HEK293 (cell line): Measurements from ENCODE around the gene BTK.
A peak's percentile ranks its signal among the peaks of the same experiment; 100 is the strongest.

ENCODE experiments used
- CTCF ChIA-PET: fragments of 350-600 bp; formaldehyde crosslinking; extraction: SDS; loops from one replicate; lab custom pipeline; 2021; ENCODE audit warnings: antibody characterized with exemption; lab: Yijun Ruan, JAX
- POLR2A ChIA-PET: fragments of 300-600 bp; formaldehyde crosslinking; extraction: SDS; loops from one replicate; lab custom pipeline; 2020; ENCODE audit warnings: antibody characterized with exemption, inconsistent platforms; lab: Yijun Ruan, JAX
- H3K27ac ChIP-seq: fragments of 200-500 bp; sonication (Bioruptor generic); 2 replicates; pipeline ENCODE4 v1.5.1; 2014; ENCODE audit warnings: low read depth, low read length, control low read depth, inconsistent platforms; ENCODE audit errors: extremely low read depth
- H3K36me3 ChIP-seq, 2 experiments: fragments of 200-500 bp in 1 of 2; sonication (Bioruptor generic) in 1 of 2; 1 replicate in 1 of 2; 2 replicates in 1 of 2; pipeline ENCODE4 v1.5.1; 2014 to 2017; ENCODE audit warnings: inconsistent platforms in 2 of 2, low read length in 2 of 2; ENCODE audit not compliant: control insufficient read depth in 2 of 2, insufficient read depth in 1 of 2
- H3K4me1 ChIP-seq: fragments of 200-500 bp; sonication (Bioruptor generic); 2 replicates; pipeline ENCODE4 v1.5.1; 2014; ENCODE audit warnings: mild to moderate bottlenecking, low read length, inconsistent platforms; ENCODE audit not compliant: control insufficient read depth, insufficient read depth
- H3K4me3 ChIP-seq: 2 replicates; pipeline ENCODE4 v1.5.1; 2011; ENCODE audit warnings: low read depth, mild to moderate bottlenecking, control low read depth, low read length, moderate library complexity
- H3K9me3 ChIP-seq: fragments of 200-500 bp; sonication (Bioruptor generic); 2 replicates; pipeline ENCODE4 v1.5.1; 2014; ENCODE audit warnings: low read depth, low read length, inconsistent platforms; ENCODE audit not compliant: control insufficient read depth, insufficient read depth
- KLF9 ChIP-seq: fragments of 450-650 bp; formaldehyde crosslinking; IDR thresholded peaks from 2 replicates; pipeline ENCODE4 v1.5.1; 2016; ENCODE audit warnings: missing biosample characterization, missing genetic modification characterization, low read depth
- MEIS1 ChIP-seq: sonication (generic); formaldehyde crosslinking; IDR thresholded peaks from 2 replicates; pipeline ENCODE4 v1.8.1; 2022; ENCODE audit warnings: missing genetic modification reagents, mild to moderate bottlenecking, borderline replicate concordance
- PRDM1 ChIP-seq: fragments of 450-650 bp; formaldehyde crosslinking; IDR thresholded peaks from 2 replicates; pipeline ENCODE4; 2016; ENCODE audit warnings: missing biosample characterization, missing genetic modification characterization
- TCF7L2 ChIP-seq: IDR thresholded peaks from 2 replicates; pipeline ENCODE4 v1.6.1; 2011; ENCODE audit warnings: low read depth, mild to moderate bottlenecking, inconsistent platforms, low read length, moderate library complexity, borderline replicate concordance
- ZBTB1 ChIP-seq: fragments of 450-650 bp; formaldehyde crosslinking; IDR thresholded peaks from 2 replicates; pipeline ENCODE4 v1.5.1; 2016; ENCODE audit warnings: missing biosample characterization, missing genetic modification characterization
- ZBTB17 ChIP-seq: fragments of 450-650 bp; formaldehyde crosslinking; IDR thresholded peaks from 2 replicates; pipeline ENCODE4 v1.5.1; 2016; ENCODE audit warnings: missing biosample characterization, missing genetic modification characterization
- ZFHX2 ChIP-seq: fragments of 450-650 bp; formaldehyde crosslinking; conservative IDR thresholded peaks from 2 replicates; pipeline ENCODE4 v1.5.1; 2016; ENCODE audit warnings: missing biosample characterization, missing genetic modification characterization
- ZIC2 ChIP-seq: fragments of 450-650 bp; formaldehyde crosslinking; IDR thresholded peaks from 2 replicates; pipeline ENCODE4 v1.5.1; 2016; ENCODE audit warnings: missing biosample characterization, missing genetic modification characterization
- ZNF18 ChIP-seq: fragments of 450-650 bp; formaldehyde crosslinking; IDR thresholded peaks from 2 replicates; pipeline ENCODE4 v1.5.1; 2016; ENCODE audit warnings: missing biosample characterization, missing genetic modification characterization
- ZNF211 ChIP-seq: fragments of 450-650 bp; formaldehyde crosslinking; IDR thresholded peaks from 2 replicates; pipeline ENCODE4 v1.5.1; 2016; ENCODE audit warnings: low read depth, missing biosample characterization, missing genetic modification characterization
- ZNF391 ChIP-seq: fragments of 450-650 bp; formaldehyde crosslinking; IDR thresholded peaks from 2 replicates; pipeline ENCODE4 v1.5.1; 2016; ENCODE audit warnings: low read depth, missing biosample characterization, missing genetic modification characterization, borderline replicate concordance
- ZNF510 ChIP-seq: fragments of 450-650 bp; formaldehyde crosslinking; IDR thresholded peaks from 2 replicates; pipeline ENCODE4 v1.5.1; 2018; ENCODE audit warnings: mild to moderate bottlenecking, missing genetic modification characterization, missing biosample characterization; ENCODE audit not compliant: insufficient replicate concordance
- ZNF555 ChIP-seq: fragments of 450-650 bp; formaldehyde crosslinking; conservative IDR thresholded peaks from 2 replicates; pipeline ENCODE4 v1.5.1; 2017; ENCODE audit warnings: missing biosample characterization, mild to moderate bottlenecking, missing genetic modification characterization, inconsistent platforms
- ZNF561 ChIP-seq: fragments of 450-650 bp; IDR thresholded peaks from 2 replicates; pipeline ENCODE4 v1.5.1; 2018; ENCODE audit warnings: missing biosample characterization, missing genetic modification characterization, borderline replicate concordance
- ZNF623 ChIP-seq: fragments of 450-650 bp; formaldehyde crosslinking; IDR thresholded peaks from 2 replicates; pipeline ENCODE4 v1.5.1; 2016; ENCODE audit warnings: missing biosample characterization, missing genetic modification characterization
- ZNF670 ChIP-seq: fragments of 450-650 bp; formaldehyde crosslinking; IDR thresholded peaks from 2 replicates; pipeline ENCODE4 v1.5.1; 2016; ENCODE audit warnings: missing biosample characterization, missing genetic modification characterization, low read depth
- ZNF707 ChIP-seq: fragments of 450-650 bp; formaldehyde crosslinking; IDR thresholded peaks from 2 replicates; pipeline ENCODE4 v1.5.1; 2016; ENCODE audit warnings: missing biosample characterization, missing genetic modification characterization
- ZNF76 ChIP-seq: fragments of 450-650 bp; formaldehyde crosslinking; IDR thresholded peaks from 2 replicates; pipeline ENCODE4; 2016; ENCODE audit warnings: low read depth, missing biosample characterization, missing genetic modification characterization, borderline replicate concordance
- ZNF837 ChIP-seq: fragments of 450-650 bp; formaldehyde crosslinking; IDR thresholded peaks from 2 replicates; pipeline ENCODE4 v1.5.1; 2016; ENCODE audit warnings: missing biosample characterization, missing genetic modification characterization
- ZNF843 ChIP-seq: fragments of 450-650 bp; formaldehyde crosslinking; IDR thresholded peaks from 2 replicates; pipeline ENCODE4 v1.5.1; 2016; ENCODE audit warnings: missing biosample characterization, missing genetic modification characterization
- ZSCAN5A ChIP-seq: fragments of 450-650 bp; formaldehyde crosslinking; IDR thresholded peaks from 2 replicates; pipeline ENCODE4 v1.5.1; 2016; ENCODE audit warnings: missing biosample characterization, missing genetic modification characterization
- TF ChIP-seq, protein P1 (sequence below): fragments of 450-650 bp; formaldehyde crosslinking; IDR thresholded peaks from 2 replicates; pipeline ENCODE4 v1.5.1; 2016; ENCODE audit warnings: missing biosample characterization, missing genetic modification characterization
- TF ChIP-seq, protein P2 (sequence below): fragments of 450-650 bp; formaldehyde crosslinking; IDR thresholded peaks from 2 replicates; pipeline ENCODE4 v1.5.1; 2016; ENCODE audit warnings: missing biosample characterization, missing genetic modification characterization
- TF ChIP-seq, protein P3 (sequence below): fragments of 450-650 bp; formaldehyde crosslinking; IDR thresholded peaks from 2 replicates; pipeline ENCODE4 v1.5.1; 2017; ENCODE audit warnings: missing biosample characterization, missing genetic modification characterization
- TF ChIP-seq, protein P4 (sequence below): fragments of 450-650 bp; formaldehyde crosslinking; IDR thresholded peaks from 2 replicates; pipeline ENCODE4 v1.5.1; 2016; ENCODE audit warnings: missing biosample characterization, missing genetic modification characterization, borderline replicate concordance

BTK gene

GRCh38 chrX:101410461-101410860 is 24.5 kb upstream of the BTK start:
- CTCF ChIA-PET: no interaction called here
- TF ChIP-seq ZNF211 (tag by site-specific recombination): no peak
- no peak for TF ChIP-seq ZFHX2 (tag by site-specific recombination)
- TF ChIP-seq ZNF837 (tag by site-specific recombination): no peak
- TF ChIP-seq, protein P1, sequence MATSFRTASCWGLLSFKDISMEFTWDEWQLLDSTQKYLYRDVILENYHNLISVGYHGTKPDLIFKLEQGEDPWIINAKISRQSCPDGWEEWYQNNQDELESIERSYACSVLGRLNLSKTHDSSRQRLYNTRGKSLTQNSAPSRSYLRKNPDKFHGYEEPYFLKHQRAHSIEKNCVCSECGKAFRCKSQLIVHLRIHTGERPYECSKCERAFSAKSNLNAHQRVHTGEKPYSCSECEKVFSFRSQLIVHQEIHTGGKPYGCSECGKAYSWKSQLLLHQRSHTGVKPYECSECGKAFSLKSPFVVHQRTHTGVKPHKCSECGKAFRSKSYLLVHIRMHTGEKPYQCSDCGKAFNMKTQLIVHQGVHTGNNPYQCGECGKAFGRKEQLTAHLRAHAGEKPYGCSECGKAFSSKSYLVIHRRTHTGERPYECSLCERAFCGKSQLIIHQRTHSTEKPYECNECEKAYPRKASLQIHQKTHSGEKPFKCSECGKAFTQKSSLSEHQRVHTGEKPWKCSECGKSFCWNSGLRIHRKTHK (tag by site-specific recombination): no peak
- TF ChIP-seq MEIS1 (CRISPR knock-in tag): no peak
- TF ChIP-seq, protein P2, sequence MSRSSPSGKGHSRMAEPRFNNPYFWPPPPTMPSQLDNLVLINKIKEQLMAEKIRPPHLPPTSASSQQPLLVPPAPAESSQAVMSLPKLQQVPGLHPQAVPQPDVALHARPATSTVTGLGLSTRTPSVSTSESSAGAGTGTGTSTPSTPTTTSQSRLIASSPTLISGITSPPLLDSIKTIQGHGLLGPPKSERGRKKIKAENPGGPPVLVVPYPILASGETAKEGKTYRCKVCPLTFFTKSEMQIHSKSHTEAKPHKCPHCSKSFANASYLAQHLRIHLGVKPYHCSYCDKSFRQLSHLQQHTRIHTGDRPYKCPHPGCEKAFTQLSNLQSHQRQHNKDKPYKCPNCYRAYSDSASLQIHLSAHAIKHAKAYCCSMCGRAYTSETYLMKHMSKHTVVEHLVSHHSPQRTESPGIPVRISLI (tag by site-specific recombination): no peak
- Histone ChIP-seq H3K4me1 (peaks cover 6% of the 10 kb centered on the region), H3K36me3 (peaks cover 0 to 22% of the 10 kb centered on the region in 2 experiments; a peak in 2 of 3 replicates), H3K4me3 (no peak overlapping the region), H3K27ac (no peak overlapping the region), H3K9me3 (no peaks in the 10 kb centered on the region)
- POLR2A ChIA-PET: no interaction called here

DNA sequence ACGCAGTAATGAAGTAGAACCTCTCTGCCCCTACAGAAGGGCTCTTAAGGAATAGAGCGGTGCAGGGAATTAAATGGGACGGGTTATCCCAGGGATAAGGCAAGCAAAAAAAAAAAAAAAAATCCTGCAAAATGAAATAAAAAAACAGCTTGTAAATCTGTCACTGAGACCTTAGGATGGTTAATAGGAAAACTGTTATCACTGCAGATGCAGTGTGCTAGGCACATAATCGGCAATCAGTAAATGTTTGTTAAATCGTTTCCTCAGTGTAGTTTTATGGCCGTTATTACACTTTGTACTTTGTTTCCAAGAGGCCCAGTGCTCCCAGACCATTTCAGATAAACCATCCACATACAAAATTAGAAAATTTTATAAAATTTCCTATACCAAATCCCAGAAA is 23.1 kb upstream of the BTK start:
- Histone ChIP-seq H3K27ac (no peak overlapping the region; the same call in 1 of the 2 replicates), H3K9me3 (no peaks in the 10 kb centered on the region), H3K4me1 (peaks cover 6% of the 10 kb centered on the region), H3K4me3 (peak overlapping the region; percentile 47), H3K36me3 (peaks cover 6 to 28% of the 10 kb centered on the region in 2 experiments; a peak in 2 of 3 replicates)
- TF ChIP-seq ZNF561 (no peak), ZNF707 (tag by site-specific recombination) (no peak), ZBTB1 (tag by site-specific recombination) (no peak), ZNF510 (tag by site-specific recombination) (no peak), ZNF391 (tag by site-specific recombination) (no peak), ZIC2 (no peak), ZBTB17 (tag by site-specific recombination) (peak; percentile 70), KLF9 (tag by site-specific recombination) (no peak), TCF7L2 (peak; percentile 67), ZNF76 (tag by site-specific recombination) (0 out of 2 replicates have a peak, but pooled peaks have one; percentile 13), ZSCAN5A (tag by site-specific recombination) (no peak), PRDM1 (no peak), ZNF670 (no peak), ZNF18 (no peak), ZNF555 (no peak), ZNF623 (no peak), ZNF843 (no peak)
- TF ChIP-seq, protein P3, sequence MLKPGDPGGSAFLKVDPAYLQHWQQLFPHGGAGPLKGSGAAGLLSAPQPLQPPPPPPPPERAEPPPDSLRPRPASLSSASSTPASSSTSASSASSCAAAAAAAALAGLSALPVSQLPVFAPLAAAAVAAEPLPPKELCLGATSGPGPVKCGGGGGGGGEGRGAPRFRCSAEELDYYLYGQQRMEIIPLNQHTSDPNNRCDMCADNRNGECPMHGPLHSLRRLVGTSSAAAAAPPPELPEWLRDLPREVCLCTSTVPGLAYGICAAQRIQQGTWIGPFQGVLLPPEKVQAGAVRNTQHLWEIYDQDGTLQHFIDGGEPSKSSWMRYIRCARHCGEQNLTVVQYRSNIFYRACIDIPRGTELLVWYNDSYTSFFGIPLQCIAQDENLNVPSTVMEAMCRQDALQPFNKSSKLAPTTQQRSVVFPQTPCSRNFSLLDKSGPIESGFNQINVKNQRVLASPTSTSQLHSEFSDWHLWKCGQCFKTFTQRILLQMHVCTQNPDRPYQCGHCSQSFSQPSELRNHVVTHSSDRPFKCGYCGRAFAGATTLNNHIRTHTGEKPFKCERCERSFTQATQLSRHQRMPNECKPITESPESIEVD (tag by site-specific recombination): peak; percentile 74
- TF ChIP-seq, protein P4, sequence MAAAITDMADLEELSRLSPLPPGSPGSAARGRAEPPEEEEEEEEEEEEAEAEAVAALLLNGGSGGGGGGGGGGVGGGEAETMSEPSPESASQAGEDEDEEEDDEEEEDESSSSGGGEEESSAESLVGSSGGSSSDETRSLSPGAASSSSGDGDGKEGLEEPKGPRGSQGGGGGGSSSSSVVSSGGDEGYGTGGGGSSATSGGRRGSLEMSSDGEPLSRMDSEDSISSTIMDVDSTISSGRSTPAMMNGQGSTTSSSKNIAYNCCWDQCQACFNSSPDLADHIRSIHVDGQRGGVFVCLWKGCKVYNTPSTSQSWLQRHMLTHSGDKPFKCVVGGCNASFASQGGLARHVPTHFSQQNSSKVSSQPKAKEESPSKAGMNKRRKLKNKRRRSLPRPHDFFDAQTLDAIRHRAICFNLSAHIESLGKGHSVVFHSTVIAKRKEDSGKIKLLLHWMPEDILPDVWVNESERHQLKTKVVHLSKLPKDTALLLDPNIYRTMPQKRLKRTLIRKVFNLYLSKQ: no peak
- TF ChIP-seq, protein P2 (tag by site-specific recombination): peak; percentile 78; the same call in 1 of the 2 replicates
- CTCF ChIA-PET: no interaction called here
- POLR2A ChIA-PET: interaction anchor here (0.7 to 1.0 kb wide), 2 partner anchors 18 to 20 kb away, joined by 3 to 5 read pairs; partner anchors contain the start of gene RPL36A
